HG02623 (cell line): ENCODE data around the gene MAP2.
A peak's percentile ranks its signal among the peaks of the same experiment; 100 is the strongest.
"Not testable (repeated sequence)": the region's sequence is repeated elsewhere in the genome, so short reads cannot be mapped to it uniquely, and the experiment has no call there.

Experiments used
- ATAC-seq: cut with Tn5 transposase; IDR thresholded peaks from one replicate; pipeline ENCODE4 v1.9.1; 2021; ENCODE audit warnings: moderate library complexity; ENCODE audit not compliant: unreplicated experiment

The MAP2 gene

GRCh38 chr2:209473930-209474419 is 50.1 kb downstream of the MAP2 start:
- ATAC-seq = no peak

DNA sequence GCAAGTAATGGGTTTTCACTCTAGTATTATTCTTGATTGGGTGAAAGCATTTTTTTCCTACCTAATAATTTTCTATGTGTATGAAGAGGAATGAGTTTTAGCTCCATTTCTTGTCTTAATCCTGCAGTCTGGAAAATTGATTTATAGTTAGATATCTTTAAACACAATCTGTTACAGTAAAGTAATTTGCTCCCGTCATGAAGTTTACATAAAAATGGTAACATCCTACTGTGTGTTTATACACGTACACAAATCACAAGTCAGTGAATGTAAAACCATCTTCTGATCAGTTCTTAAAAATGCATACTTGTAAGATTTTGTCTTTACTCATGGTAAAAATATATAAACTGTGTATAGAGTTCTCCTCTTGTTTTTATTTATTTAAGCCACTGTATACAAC is 51.1 kb downstream of the MAP2 start:
- no peak for ATAC-seq

GRCh38 chr2:209476367-209477208 is 52.7 kb downstream of the MAP2 start:
- ATAC-seq = no peak

DNA sequence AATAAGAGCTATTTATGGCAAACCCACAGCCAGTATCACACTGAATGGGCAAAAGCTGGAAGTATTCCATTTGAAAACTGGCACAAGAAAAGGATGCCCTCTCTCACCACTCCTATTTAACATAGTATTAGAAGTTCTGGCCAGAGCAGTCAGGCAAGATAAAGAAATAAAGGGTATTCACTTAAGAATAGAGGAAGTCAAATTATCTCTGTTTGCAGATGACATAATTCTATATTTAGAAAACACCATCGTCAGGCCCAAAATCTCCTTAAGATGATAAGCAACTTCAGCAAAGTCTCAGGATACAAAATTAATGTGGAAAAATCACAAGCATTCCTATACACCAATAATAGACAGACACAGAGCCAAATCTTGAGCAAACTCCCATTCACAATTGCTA is 68.4 kb downstream of the MAP2 start:
- ATAC-seq = not testable (repeated sequence)

- ATAC-seq = not testable (repeated sequence)
These were observed 71.3 kb downstream of the MAP2 start for GRCh38 chr2:209495068-209495620.

DNA sequence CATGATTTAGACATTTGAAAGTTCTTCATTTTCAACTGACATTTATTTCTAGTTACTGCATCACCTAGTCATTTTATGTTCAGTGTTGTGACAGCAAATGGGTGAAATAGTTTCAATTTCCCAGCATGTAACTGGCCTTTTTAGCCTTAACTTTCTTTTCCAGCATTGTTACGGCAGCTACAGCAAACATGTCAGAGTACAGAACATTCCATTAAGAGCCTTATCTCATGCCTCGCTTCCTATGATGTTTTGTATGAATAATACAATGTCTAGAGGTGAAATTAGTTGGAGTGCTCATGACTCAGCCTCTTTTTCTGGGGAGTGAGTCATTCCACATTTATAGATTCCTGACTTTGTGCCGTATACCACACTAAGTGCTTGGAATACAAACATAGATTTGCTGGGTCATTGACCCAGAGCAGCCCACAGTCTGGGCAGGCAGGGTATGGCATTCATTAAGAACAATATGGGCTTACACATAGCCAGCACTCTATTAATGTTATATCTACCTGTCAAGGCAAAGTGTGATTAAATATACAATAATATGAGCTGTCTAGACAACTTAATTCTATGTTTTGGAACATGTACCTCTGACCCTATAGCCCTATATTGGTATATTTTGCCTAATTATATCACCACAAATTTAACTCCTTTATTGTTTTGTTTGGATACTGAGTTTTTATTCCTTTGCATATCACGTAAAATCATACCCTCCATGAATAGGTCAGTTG is 72.2 kb downstream of the MAP2 start:
- no peak for ATAC-seq

GRCh38 chr2:209496586-209496982 is 72.7 kb downstream of the MAP2 start:
- ATAC-seq = no peak

- ATAC-seq = no peak
These were observed 74.8 kb downstream of the MAP2 start for GRCh38 chr2:209498614-209499013.

GRCh38 chr2:209499069-209499468 is 75.2 kb downstream of the MAP2 start:
- no peak for ATAC-seq

DNA sequence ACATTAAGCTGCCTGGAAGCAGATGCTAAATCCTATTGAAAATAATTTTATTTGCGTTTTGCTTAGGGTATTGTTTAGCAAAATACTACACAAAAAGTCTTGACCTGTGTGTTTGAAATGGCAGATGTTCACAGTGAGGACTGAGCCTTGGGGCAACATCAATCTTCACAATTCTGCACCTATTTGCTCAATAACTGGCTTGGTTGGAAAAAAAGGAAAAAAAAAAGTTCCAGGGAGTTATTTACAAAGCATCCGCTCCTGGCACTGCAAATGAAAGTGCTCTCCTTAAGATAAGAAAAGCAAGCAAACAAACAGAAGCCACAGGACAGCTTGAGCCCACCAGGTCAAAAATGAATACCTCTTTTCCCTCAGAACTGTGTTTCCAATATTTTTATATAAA is 77.7 kb downstream of the MAP2 start:
- no peak for ATAC-seq

- ATAC-seq = no peak
These were observed 81.6 kb downstream of the MAP2 start for GRCh38 chr2:209505410-209505809.

GRCh38 chr2:209508255-209508654 is 84.4 kb downstream of the MAP2 start:
- ATAC-seq = no peak

- no peak for ATAC-seq
These were observed 87.8 kb downstream of the MAP2 start for GRCh38 chr2:209511637-209512036.

GRCh38 chr2:209512971-209513370 is 89.1 kb downstream of the MAP2 start:
- no peak for ATAC-seq

- ATAC-seq = no peak
These were observed 93.6 kb downstream of the MAP2 start for GRCh38 chr2:209517436-209517835.

GRCh38 chr2:209519271-209519670 is 95.4 kb downstream of the MAP2 start:
- ATAC-seq = no peak

GRCh38 chr2:209519906-209520305 is 96.1 kb downstream of the MAP2 start:
- no peak for ATAC-seq

DNA sequence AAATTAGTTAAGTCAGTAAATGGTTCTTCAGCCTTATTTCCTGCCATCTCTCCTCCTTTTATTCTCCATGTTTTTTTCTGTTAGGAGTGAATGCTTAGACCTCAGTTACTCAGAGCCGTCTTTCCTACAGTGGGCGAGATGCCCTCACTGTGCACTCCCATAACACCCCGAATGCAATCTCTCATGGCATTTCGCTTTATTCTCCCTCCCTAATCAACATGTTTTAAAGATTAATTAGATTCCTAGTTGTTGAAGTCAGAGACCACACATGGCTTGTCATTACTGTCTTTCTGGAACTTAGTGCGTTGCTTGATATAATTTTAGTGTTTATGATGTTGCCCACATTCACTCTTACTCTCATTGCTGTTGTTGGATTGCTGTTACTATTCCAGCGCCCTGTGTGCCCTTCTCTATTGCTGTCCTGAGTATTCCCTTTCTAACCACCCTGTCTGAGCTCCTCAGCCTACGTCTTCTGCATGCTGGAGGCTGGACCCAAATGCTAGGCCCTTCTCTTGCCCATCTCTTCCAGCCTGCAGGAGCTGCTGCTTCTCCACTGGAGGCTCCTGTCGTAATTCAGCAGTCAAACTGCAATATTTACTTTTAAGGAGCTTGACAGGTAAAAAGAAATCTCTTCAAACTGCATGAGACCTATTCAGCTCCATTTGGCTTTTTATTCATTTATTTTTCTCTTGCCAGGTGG is 99.3 kb downstream of the MAP2 start:
- ATAC-seq = no peak

- peak; percentile 33 for ATAC-seq
These were observed 100.0 kb downstream of the MAP2 start for GRCh38 chr2:209523867-209524266.

GRCh38 chr2:209525331-209525730 is 101.5 kb downstream of the MAP2 start:
- ATAC-seq = no peak

- no peak for ATAC-seq
These were observed 102.0 kb downstream of the MAP2 start for GRCh38 chr2:209525834-209526281.
